Ureter (tissue), 1 donor: ENCODE data around the gene SCYL2. TPM values are rescaled to one million over a fixed set of nuclear protein-coding genes. Genes with fewer than 3 reads are reported as not detected.

Experiments used
- DNase-seq: peaks from one replicate; pipeline ENCODE4 v3.0.0-alpha.2; 2020; ENCODE audit warnings: low spot score
- total RNA-seq: library from RNA; stranded (reverse); gene quantifications from one replicate; pipeline ENCODE4 v1.2.4, GENCODE V29; 2023
- donor health status: DM: yes; HTN: yes; CAD: no.

Gene SCYL2
- total RNA-seq, 1 donor from 2014 or later: 48.2 TPM

- peak; percentile 75 for DNase-seq
These were observed 108.2 kb downstream of the SCYL2 start for GRCh38 chr12:100375038-100375735.

GRCh38 chr12:100376161-100376560, 109.2 kb downstream of the SCYL2 start:
- no peak for DNase-seq

DNA sequence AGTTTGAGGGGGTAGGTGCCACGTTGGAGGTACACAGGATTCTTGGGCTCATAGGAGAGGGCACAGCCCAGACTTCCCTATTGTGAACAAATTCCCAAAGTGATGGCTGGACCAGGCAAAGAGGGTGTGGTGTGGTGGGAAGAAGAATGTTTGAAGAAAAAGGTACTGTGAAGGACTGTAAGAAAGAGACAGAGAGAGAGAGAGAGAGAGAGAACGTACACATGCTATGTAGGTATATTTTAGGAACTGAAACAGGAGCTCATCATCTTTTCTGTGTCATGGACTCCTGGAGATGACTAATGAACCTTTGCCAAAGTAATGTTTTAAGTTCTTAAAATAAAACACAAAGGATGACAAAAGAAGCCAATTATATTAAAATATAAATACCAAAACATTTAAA, 114.4 kb downstream of the SCYL2 start:
- no peak for DNase-seq

DNA sequence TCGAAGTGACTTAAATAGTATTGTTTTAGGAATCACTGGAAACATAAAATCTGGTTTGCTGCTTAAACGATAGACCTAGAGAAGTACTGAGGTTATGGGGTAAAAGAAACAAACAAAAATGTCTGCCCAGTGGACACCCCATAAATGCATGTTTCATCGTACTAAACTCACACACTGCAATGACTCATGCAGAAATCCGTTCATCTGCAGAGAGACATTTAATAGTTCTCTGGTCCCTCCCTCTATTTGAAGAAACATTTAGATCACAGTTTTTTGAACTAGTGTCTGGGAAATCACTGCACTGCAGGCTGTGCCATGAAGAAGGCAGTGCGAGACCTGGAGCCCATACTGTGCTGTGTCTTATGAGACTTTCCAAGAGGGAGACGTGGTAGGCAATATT, 115.4 kb downstream of the SCYL2 start:
- no peak for DNase-seq

DNA sequence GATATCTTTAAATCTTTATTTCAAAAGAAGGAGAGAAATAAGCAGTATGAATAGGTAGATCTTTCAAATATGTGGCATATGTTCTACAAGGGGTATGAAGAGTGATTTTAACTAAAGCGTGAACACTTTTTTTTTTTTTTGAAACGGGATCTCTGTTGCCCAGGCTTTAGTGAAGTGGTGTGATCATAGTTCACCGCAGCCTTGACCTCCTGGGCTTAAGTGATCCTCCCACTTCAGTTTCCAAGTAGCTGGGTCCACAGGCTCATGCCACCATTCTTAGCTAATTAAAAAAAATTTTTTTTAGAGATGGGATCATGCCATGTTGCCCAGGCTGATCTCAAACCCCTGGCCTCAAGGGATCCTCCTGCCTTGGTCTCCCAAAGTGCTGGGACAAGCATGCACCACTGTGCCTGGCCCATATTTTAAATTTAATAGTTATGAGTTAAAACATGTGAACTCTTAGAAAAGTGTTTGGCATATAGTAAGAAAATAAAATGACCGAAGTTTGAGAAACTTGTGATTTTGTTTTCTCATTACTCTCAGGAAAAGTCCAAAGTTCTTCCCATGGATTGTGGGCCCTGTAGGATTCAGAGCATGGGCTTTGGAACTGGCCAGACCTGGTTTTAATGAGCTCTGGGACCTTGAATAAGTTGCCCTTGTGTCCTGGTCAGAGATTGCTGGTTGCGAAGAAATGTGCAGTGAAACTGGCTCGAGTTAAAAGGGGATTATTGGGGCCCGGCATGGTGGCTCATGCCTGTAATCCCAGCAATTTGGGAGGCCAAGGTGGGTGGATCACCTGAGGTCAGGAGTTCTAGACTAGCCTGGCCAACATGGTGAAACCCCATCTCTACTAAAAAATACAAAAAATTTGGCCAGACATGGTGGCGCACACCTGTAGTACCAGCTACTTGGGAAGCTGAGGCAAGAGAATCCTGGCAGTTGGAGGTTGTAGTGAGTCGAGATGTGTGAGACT, 116.9 kb downstream of the SCYL2 start:
- no peak for DNase-seq

DNA sequence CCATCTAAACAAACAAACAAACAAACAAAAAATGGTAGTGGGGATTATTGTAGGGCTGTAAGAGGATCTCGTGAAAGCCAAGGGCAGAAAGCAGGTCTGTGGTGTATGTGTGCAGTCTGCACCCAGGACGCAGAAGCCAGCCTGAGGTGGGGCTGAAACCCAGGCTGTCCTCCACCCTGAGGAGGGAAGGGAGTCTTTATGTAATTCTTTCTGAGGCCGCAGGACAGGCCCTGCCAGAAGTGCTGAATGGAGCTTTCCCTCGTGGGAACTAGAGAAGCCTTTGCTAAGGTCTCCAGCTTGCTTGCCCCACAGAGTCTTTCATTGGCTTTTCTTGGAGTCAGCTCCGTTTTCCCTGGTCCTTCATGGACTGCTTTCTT, 117.6 kb downstream of the SCYL2 start:
- DNase-seq: no peak

DNA sequence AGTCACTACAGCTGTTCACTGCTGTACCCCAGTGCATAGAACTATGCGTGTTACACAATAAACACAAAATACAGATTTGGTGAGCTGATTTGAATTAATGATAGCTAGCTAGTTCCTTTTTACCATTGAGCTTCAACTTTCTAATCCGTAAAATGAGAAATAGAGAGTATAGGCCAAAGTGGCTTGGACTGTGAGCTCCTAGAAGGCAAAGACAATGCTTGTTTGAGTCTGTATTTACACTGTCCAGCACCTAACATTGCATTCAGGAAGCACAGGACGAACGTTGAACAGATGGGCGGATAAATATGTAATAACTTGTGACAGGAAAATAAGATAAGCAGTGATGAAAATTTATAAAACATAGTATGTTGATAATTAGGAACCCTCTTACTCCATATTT, 121.4 kb downstream of the SCYL2 start:
- DNase-seq: no peak

Other genes with a start within 250 kb of the SCYL2 start
- gene BLTP3B, start 124.3 kb upstream of the SCYL2 start, total RNA-seq: 25.6 TPM
- gene ACTR6, start 66.4 kb upstream of the SCYL2 start, total RNA-seq: 33.1 TPM
- gene DEPDC4, start 98 bp upstream of the SCYL2 start, total RNA-seq: 1.4 TPM
- 0.34 TPM for gene SLC17A8, start 89.9 kb downstream of the SCYL2 start, total RNA-seq
- gene NR1H4, start 206.7 kb downstream of the SCYL2 start, total RNA-seq: 7.0 TPM